HepG2 (cell line): ENCODE data around the gene FBRSL1. TPM values are rescaled to one million over a fixed set of nuclear protein-coding genes. Genes with fewer than 3 reads are reported as not detected.

ENCODE experiments used
- ETV6 ChIP-seq: sonication (generic); formaldehyde crosslinking; conservative IDR thresholded peaks from 2 replicates; pipeline ENCODE4 v1.4.0; 2020; ENCODE audit warnings: missing genetic modification reagents
- FOXA1 ChIP-seq, 2 experiments: fragments of 450-650 bp in 1 of 2; sonication (generic) in 1 of 2; formaldehyde crosslinking in 1 of 2; IDR thresholded peaks; 2 replicates each; pipeline versions ENCODE4 v1.4.0 to v1.6.1; 2016 to 2020; ENCODE audit warnings: missing genetic modification reagents in 1 of 2
- FOXO1 ChIP-seq: sonication (generic); formaldehyde crosslinking; IDR thresholded peaks from 2 replicates; pipeline ENCODE4 v1.4.0; 2020; ENCODE audit warnings: missing genetic modification reagents
- HES4 ChIP-seq: sonication (generic); formaldehyde crosslinking; IDR thresholded peaks from 2 replicates; pipeline ENCODE4 v1.9.0; 2021; ENCODE audit warnings: mild to moderate bottlenecking, missing genetic modification reagents, borderline replicate concordance
- HNRNPL ChIP-seq: fragments of 200-400 bp; formaldehyde crosslinking; IDR thresholded peaks from 2 replicates; pipeline ENCODE4 v1.6.1; 2017; ENCODE audit warnings: mild to moderate bottlenecking, low read depth, low read length
- HOMEZ ChIP-seq: IDR thresholded peaks from 2 replicates; pipeline ENCODE4 v1.6.1; 2016; ENCODE audit warnings: low read depth
- NCOA2 ChIP-seq: sonication (generic); formaldehyde crosslinking; IDR thresholded peaks from 2 replicates; pipeline ENCODE4 v1.8.0; 2022; ENCODE audit warnings: inconsistent platforms
- ONECUT2 ChIP-seq: sonication (generic); formaldehyde crosslinking; IDR thresholded peaks from 2 replicates; pipeline ENCODE4 v1.4.0; 2020; ENCODE audit warnings: missing genetic modification reagents
- RAD21 ChIP-seq: fragments of 450-650 bp; formaldehyde crosslinking; IDR thresholded peaks from 2 replicates; pipeline ENCODE4 v1.5.0; 2020; ENCODE audit warnings: mild to moderate bottlenecking
- RORA ChIP-seq: sonication (generic); formaldehyde crosslinking; IDR thresholded peaks from 2 replicates; pipeline ENCODE4 v1.5.0; 2020; ENCODE audit warnings: mild to moderate bottlenecking, missing genetic modification reagents, moderate library complexity
- SRSF1 ChIP-seq: fragments of 200-400 bp; formaldehyde crosslinking; optimal IDR thresholded peaks from 2 replicates; pipeline ENCODE3; 2017; ENCODE audit warnings: mild to moderate bottlenecking, low read depth, low read length, moderate library complexity
- SRSF9 ChIP-seq: fragments of 200-400 bp; formaldehyde crosslinking; IDR thresholded peaks from 2 replicates; pipeline ENCODE4 v1.6.1; 2018; ENCODE audit warnings: borderline replicate concordance, mild to moderate bottlenecking, low read depth, low read length; ENCODE audit not compliant: insufficient read depth, poor library complexity, severe bottlenecking
- TBP ChIP-seq: sonication (generic); formaldehyde crosslinking; IDR thresholded peaks from 2 replicates; pipeline ENCODE4 v1.5.0; 2020; ENCODE audit warnings: missing genetic modification reagents
- ZBTB49 ChIP-seq: sonication (generic); formaldehyde crosslinking; IDR thresholded peaks from 2 replicates; pipeline ENCODE4 v1.4.0; 2020; ENCODE audit warnings: missing genetic modification reagents, borderline replicate concordance
- ZMAT5 ChIP-seq: sonication (generic); formaldehyde crosslinking; IDR thresholded peaks from 2 replicates; pipeline ENCODE4 v1.5.0; 2020; ENCODE audit warnings: mild to moderate bottlenecking, low read depth, missing genetic modification reagents, borderline replicate concordance
- ZNF598 ChIP-seq: sonication (generic); formaldehyde crosslinking; IDR thresholded peaks from 2 replicates; pipeline ENCODE4 v1.5.1; 2020; ENCODE audit warnings: mild to moderate bottlenecking, missing genetic modification reagents, borderline replicate concordance
- ZNF687 ChIP-seq: sonication (generic); formaldehyde crosslinking; IDR thresholded peaks from 2 replicates; pipeline ENCODE4 v1.5.1; 2020; ENCODE audit warnings: mild to moderate bottlenecking, missing genetic modification reagents, moderate library complexity
- ZNF784 ChIP-seq: sonication (generic); formaldehyde crosslinking; IDR thresholded peaks from 2 replicates; pipeline ENCODE4 v1.5.1; 2020; ENCODE audit warnings: missing genetic modification reagents, mild to moderate bottlenecking, borderline replicate concordance
- polyA plus RNA-seq, 8 experiments: library from polyadenylated mRNA; depleted of rRNA in 3 of 8; stranded (reverse) in 7 of 8; unstranded in 1 of 8; fragments of >200 nt; fragmentation: Illumina TruSeq in 4 of 8; extraction: Trizol in 4 of 8; gene quantifications; 2 replicates each; pipeline versions ENCODE4 v1.2.1 to v1.2.3, GENCODE V29; 2011 to 2016; ENCODE audit warnings: low read depth in 4 of 8, missing spikeins in 1 of 8, mixed read lengths in 1 of 8; ENCODE audit not compliant: insufficient read depth in 1 of 8
- total RNA-seq, 5 experiments: library from RNA; depleted of rRNA; stranded (reverse); fragments of >200 nt; fragmentation: Illumina TruSeq; extraction: Trizol; gene quantifications; 2 replicates each; pipeline ENCODE4 v1.2.3, GENCODE V29; 2016; ENCODE audit warnings: low read depth in 1 of 5

Gene FBRSL1
- total and polyA plus RNA-seq, 2 of the 13 experiments (the other 11 are each of a cell fraction or from before 2014, with no cell fraction given), result 3.6 to 7.9 TPM

GRCh38 chr12:132491138-132491663 lies 1.2 kb downstream of the FBRSL1 start (continued):
- 0 out of 2 replicates have a peak, but pooled peaks have one; percentile 30 for TF ChIP-seq ZNF784
- TF ChIP-seq FOXA1 (IDR thresholded peaks at IDR 0.05), result no peak
- peak; percentile 66 for TF ChIP-seq FOXA1 (CRISPR knock-in tag; IDR thresholded peaks at IDR 0.05)
- 0 out of 2 replicates have a peak, but pooled peaks have one; percentile 25 for TF ChIP-seq NCOA2 (CRISPR knock-in tag)
- no peak for TF ChIP-seq ONECUT2 (CRISPR knock-in tag)
- TF ChIP-seq HES4 (CRISPR knock-in tag), result no peak
- no peak for TF ChIP-seq RAD21
- no peak for TF ChIP-seq ZMAT5 (CRISPR knock-in tag)
- TF ChIP-seq HNRNPL, result 0 out of 2 replicates have a peak, but pooled peaks have one; percentile 15
- TF ChIP-seq SRSF1, result no peak
- 0 out of 2 replicates have a peak, but pooled peaks have one; percentile 34 for TF ChIP-seq ZNF598 (CRISPR knock-in tag)
- TF ChIP-seq HOMEZ (CRISPR knock-in tag), result no peak
- TF ChIP-seq FOXO1 (CRISPR knock-in tag), result no peak
- no peak for TF ChIP-seq ETV6 (CRISPR knock-in tag)
- TF ChIP-seq SRSF9, result no peak
- no peak for TF ChIP-seq ZBTB49
- no peak for TF ChIP-seq RORA (CRISPR knock-in tag)
- peak; percentile 37 for TF ChIP-seq ZNF687 (CRISPR knock-in tag)
- TF ChIP-seq TBP (CRISPR knock-in tag), result no peak
